Panc1 (cell line): ENCODE results near the gene EEIG2. TPM values are rescaled to one million over a fixed set of nuclear protein-coding genes. Genes with fewer than 3 reads are reported as not detected.

Experiments
- ATAC-seq: fragments of 200-7000 bp; cut with Tn5 transposase; 2 replicates; pipeline ENCODE4 v1.9.1; 2020; ENCODE audit warnings: mild to moderate bottlenecking, moderate library complexity
- BruUV-seq: library from RNA; stranded (reverse); fragments of 400-500 nt; replicated peaks from 2 replicates; lab custom pipeline; 2021; lab: Mats Ljungman, UMichigan
- CTCF ChIA-PET: fragments of 300-600 bp; sonication (Branson Sonifier 250); formaldehyde crosslinking; loops from one replicate; lab custom pipeline; 2022; ENCODE audit warnings: antibody characterized with exemption; lab: Charles Lee
- POLR2A ChIA-PET: fragments of 300-600 bp; sonication (Branson Sonifier 250); formaldehyde crosslinking; loops from one replicate; lab custom pipeline; 2022; ENCODE audit warnings: antibody characterized with exemption; lab: Charles Lee
- DNase-seq: peaks from one replicate; pipeline ENCODE4 v3.0.0-alpha.2; 2010; ENCODE audit warnings: low read depth, low spot score
- H3K27ac ChIP-seq: 2 replicates; pipeline ENCODE4 v1.5.1; 2011; ENCODE audit warnings: mild to moderate bottlenecking, low read length, inconsistent platforms
- H3K27me3 ChIP-seq: fragments of 200-500 bp; sonication (Bioruptor generic); 2 replicates; pipeline ENCODE4 v1.6.0; 2014; ENCODE audit warnings: low read length, inconsistent platforms; ENCODE audit not compliant: control insufficient read depth, insufficient read depth
- H3K36me3 ChIP-seq: fragments of 200-500 bp; sonication (Bioruptor generic); 2 replicates; pipeline ENCODE4 v1.5.1; 2014; ENCODE audit warnings: inconsistent platforms, mild to moderate bottlenecking, low read length, moderate library complexity; ENCODE audit not compliant: control insufficient read depth, insufficient read depth
- H3K4me1 ChIP-seq: 2 replicates; pipeline ENCODE4 v1.5.1; 2011; ENCODE audit warnings: inconsistent platforms, mild to moderate bottlenecking, low read length, moderate library complexity; ENCODE audit not compliant: control insufficient read depth, insufficient read depth
- H3K4me3 ChIP-seq, 2 experiments: 2 replicates each; pipeline ENCODE4 v1.5.1; 2011 to 2012; ENCODE audit warnings: low read depth in 2 of 2, low read length in 2 of 2, mild to moderate bottlenecking in 2 of 2, inconsistent platforms in 1 of 2, moderate library complexity in 1 of 2
- H3K9me3 ChIP-seq: fragments of 200-500 bp; sonication (Bioruptor generic); 2 replicates; pipeline ENCODE4 v1.5.1; 2014; ENCODE audit warnings: low read depth, mild to moderate bottlenecking, inconsistent platforms, low read length, moderate library complexity; ENCODE audit not compliant: control insufficient read depth, insufficient read depth
- CTCF ChIP-seq: fragments of 450-650 bp; IDR thresholded peaks from 2 replicates; pipeline ENCODE4 v1.5.1; 2017; ENCODE audit warnings: mild to moderate bottlenecking
- POLR2AphosphoS5 ChIP-seq: IDR thresholded peaks from 2 replicates; pipeline ENCODE4 v1.6.1; 2012; ENCODE audit warnings: mild to moderate bottlenecking, low read depth, low read length, moderate library complexity
- REST ChIP-seq, 2 experiments: IDR thresholded peaks; 2 replicates each; pipeline ENCODE4 v1.6.1; 2011 to 2012; ENCODE audit warnings: low read depth in 2 of 2, control low read depth in 1 of 2, low read length in 1 of 2, mild to moderate bottlenecking in 1 of 2, moderate library complexity in 1 of 2; ENCODE audit not compliant: insufficient read depth in 1 of 2
- SIN3A ChIP-seq: IDR thresholded peaks from 2 replicates; pipeline ENCODE4 v1.6.1; 2012; ENCODE audit warnings: low read depth, mild to moderate bottlenecking, low read length, moderate library complexity, borderline replicate concordance; ENCODE audit not compliant: insufficient read depth
- TCF7L2 ChIP-seq: IDR thresholded peaks from 2 replicates; pipeline ENCODE4 v1.6.1; 2011; ENCODE audit warnings: mild to moderate bottlenecking, low read depth, low read length, inconsistent platforms
- in situ Hi-C: cut with HindIII; loops from 2 replicates; pipeline ENCODE4 v1.10.0; 2016; ENCODE audit warnings: low sequenced_read_pairs, low pct_unique_long_range_greater_than_20kb
- intact Hi-C: fragments of 100-400 bp; cut with micrococcal nuclease; formaldehyde crosslinking; loops from one replicate; pipeline ENCODE4 v1.10.0; 2022; ENCODE audit not compliant: unreplicated experiment
- total RNA-seq: library from RNA; stranded (reverse); gene quantifications from one replicate; pipeline ENCODE4 v1.2.1, GENCODE V29; 2021; ENCODE audit not compliant: unreplicated experiment

Gene EEIG2
- total RNA-seq, 1 experiment from 2014 or later, result 5.4 TPM

- DNase-seq, result no peak
- Histone ChIP-seq H3K4me1 (no peaks in the 10 kb centered on the region), H3K27ac (no peak overlapping the region), H3K9me3 (no peaks in the 10 kb centered on the region), H3K4me3 (no peak overlapping the region), H3K27me3 (no peaks in the 10 kb centered on the region), H3K36me3 (no peaks in the 10 kb centered on the region)
- in situ Hi-C loops, result no loop called here
- no peak for ATAC-seq
- no TSS peak for BruUV-seq
- ChIA-PET CTCF (no interaction called here), POLR2A (no interaction called here)
- no peak for TF ChIP-seq TCF7L2
- TF ChIP-seq SIN3A, result no peak
- TF ChIP-seq CTCF, result no peak
- TF ChIP-seq REST (IDR thresholded peaks at IDR 0.05; ENCODE audit: insufficient read depth in 1 of 2, low read depth in 2 of 2, low read length in 1 of 2), result no peak
- no peak for TF ChIP-seq POLR2AphosphoS5
- intact Hi-C loops, result no loop called here
Measured at GRCh38 chr1:108605633-108606032, 45.7 kb downstream of the EEIG2 start.

GRCh38 chr1:108606478-108606877, 46.6 kb downstream of the EEIG2 start:
- DNase-seq (no peak), ATAC-seq (no peak)
- TF ChIP-seq CTCF (no peak), SIN3A (no peak), TCF7L2 (no peak), POLR2AphosphoS5 (no peak), REST (IDR thresholded peaks at IDR 0.05; ENCODE audit: insufficient read depth in 1 of 2, low read depth in 2 of 2, low read length in 1 of 2) (no peak)
- intact Hi-C loops, result no loop called here
- ChIA-PET POLR2A (no interaction called here), CTCF (no interaction called here)
- Histone ChIP-seq H3K4me1 (no peaks in the 10 kb centered on the region), H3K36me3 (no peaks in the 10 kb centered on the region), H3K4me3 (no peak overlapping the region), H3K27ac (no peak overlapping the region), H3K9me3 (no peaks in the 10 kb centered on the region), H3K27me3 (no peaks in the 10 kb centered on the region)
- no TSS peak for BruUV-seq
- in situ Hi-C loops, result no loop called here
